Stimulated activated CD4-positive, alpha-beta T cell treated with anti-CD3 and anti-CD28 coated beads, TNF-alpha, amount 100 ng/mL, for 48 hours (primary cell): ENCODE results near the gene GPATCH2L.

ENCODE experiments used
- DNase-seq, 3 donors: peaks; one replicate each; pipeline ENCODE4 v3.0.0-alpha.2; 2020; ENCODE audit warnings: low read depth in 3 of 3

The GPATCH2L gene

GRCh38 chr14:76201162-76201561 is 49.4 kb downstream of the GPATCH2L start:
- DNase-seq, result no peak

DNA sequence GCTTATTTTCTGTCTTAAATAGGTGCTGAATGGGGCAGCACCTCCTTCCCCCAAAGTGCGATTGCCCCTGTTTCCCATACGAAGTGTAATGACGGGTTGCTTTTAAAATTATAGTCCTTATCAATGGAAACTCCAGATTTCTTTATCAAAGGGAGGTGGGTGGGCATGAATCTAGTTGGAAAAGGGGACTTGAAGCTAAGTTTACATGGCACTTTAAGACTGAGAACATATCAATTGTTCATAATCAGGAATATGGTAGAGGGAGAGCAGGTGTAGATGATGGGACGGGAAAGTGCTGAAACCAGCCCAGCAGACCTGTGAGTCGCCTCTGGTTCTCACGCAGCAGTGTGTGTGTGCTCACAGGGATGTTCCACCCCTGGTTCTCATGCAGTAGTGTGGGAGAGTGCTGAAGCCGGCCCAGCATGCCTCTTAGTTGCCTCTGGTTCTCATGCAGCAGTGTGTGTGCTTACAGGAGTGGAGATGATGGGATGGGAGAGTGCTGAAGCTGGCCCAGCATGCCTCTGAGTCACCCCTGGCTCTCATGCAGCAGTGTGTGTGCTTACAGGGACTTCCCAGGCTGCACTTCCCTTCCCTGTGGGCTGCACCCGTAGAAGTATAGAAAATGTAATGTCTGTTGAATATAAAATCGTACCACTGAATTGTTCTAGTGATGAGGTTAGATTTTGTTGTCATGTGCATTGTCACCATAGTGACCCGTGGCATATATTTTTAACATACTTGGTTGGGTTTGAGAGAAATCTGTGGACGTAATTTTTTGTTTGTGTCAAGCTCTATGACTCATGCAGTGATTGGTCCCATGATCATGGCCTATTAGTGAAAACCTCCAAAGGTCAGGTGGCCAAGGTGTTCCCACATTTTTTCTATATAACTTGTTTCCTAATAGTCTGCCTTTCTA is 51.6 kb downstream of the GPATCH2L start:
- no peak for DNase-seq

- no peak for DNase-seq
Observed at GRCh38 chr14:76204461-76205230, 52.9 kb downstream of the GPATCH2L start.

DNA sequence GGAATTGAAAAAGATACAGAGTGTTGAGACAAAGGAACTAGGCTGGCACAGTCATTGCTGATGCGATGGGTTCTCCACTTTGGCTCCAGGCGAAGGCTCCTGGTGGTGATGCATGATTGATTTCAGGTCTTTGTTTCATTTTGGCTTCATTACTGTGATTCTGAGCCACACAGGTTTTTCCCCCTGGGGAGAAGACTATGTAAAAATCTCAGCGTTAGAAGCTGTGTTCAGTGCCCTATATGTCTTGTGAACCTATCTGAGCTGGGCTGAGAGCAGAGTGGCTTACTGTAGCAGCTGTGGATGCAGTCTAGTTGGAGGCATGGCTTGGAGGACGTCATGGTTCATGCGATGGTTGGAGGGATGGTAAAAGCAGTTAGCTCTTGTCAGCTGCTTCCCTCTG is 54.0 kb downstream of the GPATCH2L start:
- no peak for DNase-seq

DNA sequence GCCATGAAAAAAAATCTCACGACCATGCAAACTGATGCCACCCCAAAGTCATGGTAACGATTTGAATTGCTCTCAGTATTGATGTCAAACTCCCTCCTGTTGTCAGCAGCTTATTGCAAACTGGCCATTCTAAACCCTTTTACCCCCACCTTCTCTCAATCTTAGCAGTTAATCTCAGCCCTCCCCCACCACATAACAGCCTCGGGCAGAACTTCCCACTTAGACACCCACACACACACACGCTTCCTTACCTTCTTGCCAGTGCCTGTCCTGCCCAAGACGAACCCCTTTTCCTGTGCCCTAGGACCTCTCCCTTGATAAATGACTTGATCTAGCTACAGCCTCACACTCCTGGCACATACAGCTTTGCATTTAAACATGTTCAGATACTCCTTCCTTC is 56.6 kb downstream of the GPATCH2L start:
- DNase-seq, result no peak

DNA sequence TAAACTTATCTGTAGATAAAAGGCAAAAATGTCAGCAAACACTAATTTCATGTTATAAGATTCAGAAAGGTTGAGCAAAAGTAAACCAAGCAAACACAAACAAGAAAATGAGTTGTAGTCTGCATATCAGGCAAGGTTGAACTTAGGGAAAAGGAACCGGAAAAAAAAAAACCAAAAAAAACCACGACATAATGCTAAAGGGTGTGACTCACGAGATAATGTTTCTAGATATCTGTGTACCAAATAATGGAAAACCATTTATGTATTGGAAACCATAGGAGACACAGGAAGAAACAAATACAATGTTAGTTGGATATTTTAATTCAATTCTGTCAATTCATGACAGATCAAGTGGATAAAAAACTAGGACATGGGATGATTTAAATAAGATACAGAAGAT is 60.5 kb downstream of the GPATCH2L start:
- DNase-seq, result no peak

- no peak for DNase-seq
Observed at GRCh38 chr14:76217179-76217578, 65.5 kb downstream of the GPATCH2L start.

DNA sequence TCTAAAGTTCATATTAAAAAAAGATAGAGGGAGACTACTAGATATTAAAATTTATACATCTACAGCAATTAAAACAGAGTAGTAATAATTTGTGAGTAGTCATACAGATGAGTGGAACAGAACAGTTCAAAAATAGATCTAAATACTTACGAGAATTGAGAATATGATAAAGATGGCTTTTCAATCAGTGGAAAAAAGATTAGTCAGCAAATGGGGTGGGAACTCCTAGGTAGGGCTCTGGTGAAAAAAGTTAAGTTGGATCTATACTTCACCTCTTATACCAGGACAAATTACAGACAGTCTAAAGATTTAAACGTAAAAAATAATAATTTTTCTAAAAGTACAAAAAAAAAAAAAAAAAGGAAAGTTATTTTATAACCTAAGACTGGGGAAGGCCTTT is 66.9 kb downstream of the GPATCH2L start:
- no peak for DNase-seq

- no peak for DNase-seq
Observed at GRCh38 chr14:76219873-76220272, 68.2 kb downstream of the GPATCH2L start.

- no peak for DNase-seq
Observed at GRCh38 chr14:76227450-76228050, 75.8 kb downstream of the GPATCH2L start.

DNA sequence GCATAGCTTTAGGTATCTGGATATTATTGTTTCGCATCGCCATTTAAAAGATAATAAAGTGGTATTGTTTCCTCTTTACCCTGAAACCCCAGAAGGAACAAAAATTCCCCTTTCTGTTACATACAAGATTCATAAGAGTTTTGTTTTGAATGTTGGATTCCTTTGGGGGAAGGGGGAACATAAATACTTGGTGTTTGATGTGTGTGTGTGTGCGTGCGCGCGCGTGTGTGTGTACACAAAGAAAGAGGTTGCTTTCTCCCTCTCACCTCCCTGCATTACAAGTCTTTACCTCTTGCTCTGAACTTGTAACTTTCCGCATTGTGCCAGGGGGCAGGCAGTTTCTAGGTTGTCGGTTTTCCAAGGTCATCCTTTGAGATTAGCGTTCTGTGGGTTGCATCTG is 76.4 kb downstream of the GPATCH2L start:
- no peak for DNase-seq

DNA sequence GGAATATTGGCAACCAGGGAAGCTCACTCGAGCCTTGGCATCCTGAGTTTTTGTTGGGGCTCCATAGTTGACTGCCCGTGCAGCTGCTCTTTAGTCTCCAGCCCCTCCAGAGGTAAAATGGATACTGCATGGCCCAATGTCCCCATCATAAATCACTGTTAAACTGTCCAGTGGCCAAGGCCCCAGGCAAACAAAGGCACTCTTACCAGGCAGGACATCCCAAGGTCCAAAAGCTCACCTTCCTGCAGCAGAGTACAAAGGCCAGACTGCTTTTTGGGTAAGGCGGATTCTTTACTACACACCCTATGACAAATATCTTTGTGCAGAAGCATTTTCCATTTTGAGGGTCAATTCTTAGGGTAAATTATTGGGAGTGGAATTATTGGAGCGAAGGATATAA is 81.1 kb downstream of the GPATCH2L start:
- no peak for DNase-seq

- DNase-seq, result no peak
Observed at GRCh38 chr14:76235628-76236027, 83.9 kb downstream of the GPATCH2L start.

DNA sequence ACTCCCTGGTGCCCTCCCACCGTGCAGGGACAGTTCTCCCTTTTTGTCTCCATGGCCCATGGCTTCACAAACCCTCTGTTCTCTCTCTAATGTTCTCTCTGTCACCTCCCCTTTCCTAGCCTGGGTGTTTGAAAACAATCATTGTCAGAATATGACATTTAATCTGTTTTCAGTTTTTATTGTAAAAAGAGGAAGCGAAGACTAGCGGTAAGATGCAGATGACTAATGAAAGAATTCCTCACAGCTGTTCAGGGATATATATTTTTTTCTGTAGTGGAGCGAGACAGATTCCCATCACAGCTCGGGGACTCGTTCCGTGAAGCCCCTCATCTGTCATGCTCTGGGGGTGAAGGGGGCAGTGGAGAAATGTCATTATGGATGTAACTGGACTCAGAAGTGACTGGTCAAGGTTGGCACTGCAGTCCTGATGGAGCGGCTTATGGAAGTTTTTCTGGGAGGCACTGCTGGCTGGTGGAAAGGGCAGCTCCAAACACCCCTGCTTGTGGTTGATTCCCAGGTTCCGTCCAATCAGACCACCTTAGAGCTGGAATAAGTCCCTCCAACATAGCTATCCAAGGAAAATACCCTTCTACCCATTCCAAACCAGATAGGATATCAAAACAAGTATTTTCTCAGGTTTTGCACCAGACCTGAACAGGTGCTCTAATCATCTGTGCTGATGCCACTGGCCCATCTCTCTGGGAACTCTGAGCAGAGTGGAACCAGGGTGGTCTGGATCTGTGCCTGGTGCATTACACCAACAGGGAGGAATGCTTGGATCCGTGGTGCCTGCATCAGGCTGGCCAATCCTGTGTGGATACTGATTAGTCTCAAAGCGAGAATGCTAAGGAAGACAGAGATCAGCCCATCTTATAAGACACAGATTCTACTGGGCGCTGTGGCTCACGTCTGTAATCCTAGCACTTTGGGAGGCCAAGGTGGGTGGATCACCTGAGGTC is 84.7 kb downstream of the GPATCH2L start:
- DNase-seq, result no peak

- DNase-seq, result no peak
Observed at GRCh38 chr14:76237349-76237990, 85.7 kb downstream of the GPATCH2L start.

- no peak for DNase-seq
Observed at GRCh38 chr14:76245097-76245496, 93.4 kb downstream of the GPATCH2L start.

GRCh38 chr14:76250302-76250701 is 98.6 kb downstream of the GPATCH2L start:
- DNase-seq, result no peak

DNA sequence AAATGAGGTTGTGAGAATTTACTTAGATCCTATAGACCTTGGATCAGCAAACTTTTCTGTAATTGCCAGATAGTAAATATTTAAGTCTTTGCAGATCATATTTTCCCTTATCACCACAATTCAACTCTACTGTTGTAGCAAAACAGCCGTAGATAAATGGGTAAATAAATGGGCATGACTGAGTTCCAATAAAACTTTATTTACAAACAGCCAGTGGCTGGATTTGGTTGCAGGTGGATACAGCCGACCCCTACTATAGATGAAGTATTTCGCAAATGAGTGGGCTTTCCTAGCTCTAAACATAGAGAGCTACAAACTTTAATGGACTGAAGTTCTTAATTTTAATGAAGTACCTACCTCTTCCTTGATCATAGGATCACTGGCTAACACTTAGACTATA is 100.7 kb downstream of the GPATCH2L start:
- DNase-seq, result no peak

DNA sequence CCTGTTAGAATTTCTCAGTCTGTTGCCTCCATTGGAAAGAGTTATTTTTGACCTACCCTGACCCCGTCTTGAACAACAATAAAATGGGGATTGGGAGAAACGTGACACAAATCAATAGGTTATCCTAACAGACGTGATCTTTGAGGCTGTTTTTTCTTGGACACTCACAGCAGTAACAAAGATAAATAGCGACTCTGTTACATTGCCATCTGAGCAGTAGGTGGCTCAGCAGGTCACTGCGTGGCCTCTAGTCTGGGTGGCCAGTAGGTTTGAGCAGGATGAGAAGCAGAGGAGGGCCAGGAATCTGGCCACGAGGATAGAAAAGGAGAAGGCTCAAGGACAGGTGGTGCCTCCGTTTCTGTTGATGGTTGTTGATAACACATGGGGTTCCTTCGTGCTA is 101.4 kb downstream of the GPATCH2L start:
- DNase-seq, result no peak

DNA sequence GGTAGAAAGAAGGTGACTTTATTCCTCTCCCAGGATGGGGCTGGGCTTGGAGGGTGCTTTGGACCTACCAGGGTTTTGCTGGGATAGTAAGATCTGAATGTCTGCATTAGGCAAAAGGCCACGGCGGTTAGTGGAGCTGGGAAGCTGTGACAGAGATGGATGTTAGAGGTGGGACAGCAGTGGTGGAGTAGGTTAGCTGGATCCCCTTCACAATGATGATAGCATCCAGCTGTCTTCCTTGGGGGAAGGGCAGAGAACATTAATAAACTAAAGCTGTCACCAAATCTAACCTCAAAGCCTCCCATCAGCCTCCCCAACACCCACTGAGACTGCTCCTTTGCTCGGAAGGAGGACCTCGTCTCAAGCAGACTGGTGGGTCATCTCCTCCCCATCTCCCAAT is 104.8 kb downstream of the GPATCH2L start:
- DNase-seq, result no peak
